NCI-H345 treated with DMSO at 0.1 percent for 48 hours (cell line): ENCODE data around the gene TRPV2.
"Not testable (repeated sequence)": the region's sequence is repeated elsewhere in the genome, so short reads cannot be mapped to it uniquely, and the experiment has no call there.

Experiments
- DNase-seq: peaks from one replicate; lab custom pipeline; 2025; ENCODE audit not compliant: unreplicated experiment; lab: John Stamatoyannopoulos, UW

The TRPV2 gene, protein sequence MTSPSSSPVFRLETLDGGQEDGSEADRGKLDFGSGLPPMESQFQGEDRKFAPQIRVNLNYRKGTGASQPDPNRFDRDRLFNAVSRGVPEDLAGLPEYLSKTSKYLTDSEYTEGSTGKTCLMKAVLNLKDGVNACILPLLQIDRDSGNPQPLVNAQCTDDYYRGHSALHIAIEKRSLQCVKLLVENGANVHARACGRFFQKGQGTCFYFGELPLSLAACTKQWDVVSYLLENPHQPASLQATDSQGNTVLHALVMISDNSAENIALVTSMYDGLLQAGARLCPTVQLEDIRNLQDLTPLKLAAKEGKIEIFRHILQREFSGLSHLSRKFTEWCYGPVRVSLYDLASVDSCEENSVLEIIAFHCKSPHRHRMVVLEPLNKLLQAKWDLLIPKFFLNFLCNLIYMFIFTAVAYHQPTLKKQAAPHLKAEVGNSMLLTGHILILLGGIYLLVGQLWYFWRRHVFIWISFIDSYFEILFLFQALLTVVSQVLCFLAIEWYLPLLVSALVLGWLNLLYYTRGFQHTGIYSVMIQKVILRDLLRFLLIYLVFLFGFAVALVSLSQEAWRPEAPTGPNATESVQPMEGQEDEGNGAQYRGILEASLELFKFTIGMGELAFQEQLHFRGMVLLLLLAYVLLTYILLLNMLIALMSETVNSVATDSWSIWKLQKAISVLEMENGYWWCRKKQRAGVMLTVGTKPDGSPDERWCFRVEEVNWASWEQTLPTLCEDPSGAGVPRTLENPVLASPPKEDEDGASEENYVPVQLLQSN

GRCh38 chr17:16415031-16415924 is at the start of gene TRPV2:
Gene TRPV2, plus strand, starts transcription at chr17:16415571. Its CDS starts 2,098 bp downstream, at chr17:16417669.
- DNase-seq: no peak

DNA sequence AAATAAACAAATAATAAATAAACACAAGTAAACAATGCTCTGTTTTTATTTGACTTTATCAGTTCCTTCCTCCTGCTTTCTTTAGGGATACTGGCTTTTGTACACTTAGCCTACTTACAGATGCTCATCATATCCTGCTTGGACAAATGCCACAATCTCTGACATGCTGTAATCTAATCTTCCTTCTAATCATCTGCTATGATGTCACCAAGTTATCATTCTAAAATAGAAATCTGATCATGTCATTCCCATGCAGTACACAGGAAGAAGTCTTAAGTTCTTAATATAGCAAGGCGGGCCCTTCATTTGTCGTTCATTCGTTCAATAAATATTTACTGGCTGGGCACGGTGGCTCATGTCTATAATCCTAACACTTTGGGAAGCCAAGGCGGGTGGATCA is 43.6 kb upstream of the TRPV2 start:
- no peak for DNase-seq

DNA sequence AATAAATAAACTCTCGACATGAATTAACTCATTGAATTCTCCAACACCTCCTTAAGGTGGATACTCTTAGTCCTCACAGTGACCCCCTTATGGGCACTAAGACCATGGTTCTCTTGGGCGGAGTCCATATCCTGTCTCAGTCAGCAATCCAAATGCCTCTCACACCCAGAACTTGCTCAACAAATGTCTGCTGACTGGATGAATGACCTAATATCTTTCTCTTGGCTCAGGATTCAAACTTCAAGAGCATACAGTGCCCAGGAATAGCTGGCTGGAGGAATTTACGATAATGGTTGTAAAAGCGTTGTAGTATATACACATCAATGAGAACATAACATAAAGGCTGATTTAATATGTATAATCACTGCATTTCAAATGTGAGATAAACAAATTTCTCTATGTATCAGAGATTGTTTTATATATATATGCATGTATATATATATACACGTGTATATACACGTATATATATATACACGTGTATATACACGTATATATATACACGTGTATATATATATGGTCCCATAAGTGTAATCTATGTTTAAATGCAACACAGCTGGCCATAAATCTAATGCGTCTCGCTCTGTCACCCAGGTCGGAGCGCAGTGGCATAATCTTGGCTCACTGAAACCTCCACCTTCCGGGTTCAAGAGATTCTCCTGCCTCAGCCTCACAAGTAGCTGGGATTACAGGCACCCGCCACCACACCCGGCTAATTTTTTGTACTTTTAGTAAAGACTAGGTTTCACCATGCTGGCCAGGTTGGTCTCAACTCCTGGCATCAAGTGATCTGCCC is 41.0 kb upstream of the TRPV2 start:
- no peak for DNase-seq

GRCh38 chr17:16377941-16378341 is 37.4 kb upstream of the TRPV2 start:
- DNase-seq: no peak

DNA sequence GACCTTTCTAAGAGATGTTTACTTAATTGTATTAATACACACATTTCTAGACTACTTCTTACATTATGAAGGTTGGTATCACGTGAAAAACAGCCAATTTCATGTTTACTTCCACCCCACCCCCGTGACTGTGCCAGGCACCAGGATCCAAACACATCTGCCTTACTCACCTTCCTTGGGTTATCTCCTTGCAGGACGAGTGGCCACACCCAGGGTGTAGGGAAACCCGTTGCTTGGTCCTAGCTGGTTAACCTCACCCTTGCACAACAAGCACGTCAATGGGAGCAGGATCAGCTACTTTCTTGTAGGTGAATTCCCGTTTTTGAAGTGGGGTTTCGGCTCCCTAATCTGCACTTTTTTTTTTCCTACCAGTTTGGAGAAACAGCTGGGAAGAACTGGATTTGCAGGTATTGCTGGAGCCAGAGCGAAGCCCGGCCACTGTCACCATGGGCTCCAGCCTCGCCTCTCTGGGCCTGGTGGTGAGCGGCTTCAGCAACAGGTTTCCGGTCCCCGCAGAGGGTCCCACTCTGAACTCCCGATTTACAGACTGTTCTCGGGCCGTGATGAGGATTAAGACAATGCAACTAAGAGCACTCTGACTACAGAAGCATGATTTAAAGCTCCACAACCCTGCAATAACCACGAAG is 36.6 kb upstream of the TRPV2 start:
- DNase-seq: no peak

GRCh38 chr17:16379654-16380053 is 35.7 kb upstream of the TRPV2 start:
- no peak for DNase-seq

DNA sequence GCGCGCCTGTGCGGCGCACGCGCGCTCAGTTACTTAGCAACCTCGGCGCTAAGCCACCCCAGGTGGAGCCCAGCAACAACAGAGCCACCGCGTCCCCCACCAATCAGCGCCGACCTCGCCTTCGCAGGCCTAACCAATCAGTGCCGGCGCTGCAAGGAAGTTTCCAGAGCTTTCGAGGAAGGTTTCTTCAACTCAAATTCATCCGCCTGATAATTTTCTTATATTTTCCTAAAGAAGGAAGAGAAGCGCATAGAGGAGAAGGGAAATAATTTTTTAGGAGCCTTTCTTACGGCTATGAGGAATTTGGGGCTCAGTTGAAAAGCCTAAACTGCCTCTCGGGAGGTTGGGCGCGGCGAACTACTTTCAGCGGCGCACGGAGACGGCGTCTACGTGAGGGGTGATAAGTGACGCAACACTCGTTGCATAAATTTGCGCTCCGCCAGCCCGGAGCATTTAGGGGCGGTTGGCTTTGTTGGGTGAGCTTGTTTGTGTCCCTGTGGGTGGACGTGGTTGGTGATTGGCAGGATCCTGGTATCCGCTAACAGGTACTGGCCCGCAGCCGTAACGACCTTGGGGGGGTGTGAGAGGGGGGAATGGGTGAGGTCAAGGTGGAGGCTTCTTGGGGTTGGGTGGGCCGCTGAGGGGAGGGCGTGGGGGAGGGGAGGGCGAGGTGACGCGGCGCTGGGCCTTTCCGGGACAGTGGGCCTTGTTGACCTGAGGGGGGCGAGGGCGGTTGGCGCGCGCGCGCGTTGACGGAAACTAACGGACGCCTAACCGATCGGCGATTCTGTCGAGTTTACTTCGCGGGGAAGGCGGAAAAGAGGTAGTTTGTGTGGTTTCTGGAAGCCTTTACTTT is 34.5 kb upstream of the TRPV2 start, which contains the start of gene UBB:
TSS of gene UBB (plus strand) at position 452 of the 856 bp plus-strand sequence. CDS start 817 bp downstream, outside the sequence.
- DNase-seq: peak; percentile 86

DNA sequence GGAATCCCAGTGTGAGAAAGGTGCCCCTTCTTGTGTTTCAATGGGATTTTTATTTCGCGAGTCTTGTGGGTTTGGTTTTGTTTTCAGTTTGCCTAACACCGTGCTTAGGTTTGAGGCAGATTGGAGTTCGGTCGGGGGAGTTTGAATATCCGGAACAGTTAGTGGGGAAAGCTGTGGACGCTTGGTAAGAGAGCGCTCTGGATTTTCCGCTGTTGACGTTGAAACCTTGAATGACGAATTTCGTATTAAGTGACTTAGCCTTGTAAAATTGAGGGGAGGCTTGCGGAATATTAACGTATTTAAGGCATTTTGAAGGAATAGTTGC is 33.9 kb upstream of the TRPV2 start:
- no peak for DNase-seq

DNA sequence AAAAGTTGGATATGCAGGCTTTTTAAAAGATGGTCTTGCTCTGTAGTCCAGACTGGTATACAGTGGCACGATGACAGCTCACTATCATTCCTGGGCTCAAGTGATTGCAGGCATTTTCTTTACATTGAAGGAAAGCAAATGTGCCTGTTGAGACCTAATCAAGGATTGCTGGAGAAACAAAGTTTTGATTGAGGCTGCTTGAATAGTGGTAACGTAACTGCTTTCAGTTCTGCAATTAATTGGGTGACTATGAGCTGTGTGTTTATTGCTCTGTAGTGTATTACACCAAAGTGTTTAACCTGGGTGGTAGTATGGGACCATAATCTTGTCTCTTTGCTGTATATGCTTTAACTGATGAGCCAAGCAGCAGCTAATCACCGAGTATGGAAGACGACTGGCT is 32.2 kb upstream of the TRPV2 start:
- DNase-seq: no peak

- DNase-seq: no peak
Measured at GRCh38 chr17:16383772-16384287, 31.5 kb upstream of the TRPV2 start.

DNA sequence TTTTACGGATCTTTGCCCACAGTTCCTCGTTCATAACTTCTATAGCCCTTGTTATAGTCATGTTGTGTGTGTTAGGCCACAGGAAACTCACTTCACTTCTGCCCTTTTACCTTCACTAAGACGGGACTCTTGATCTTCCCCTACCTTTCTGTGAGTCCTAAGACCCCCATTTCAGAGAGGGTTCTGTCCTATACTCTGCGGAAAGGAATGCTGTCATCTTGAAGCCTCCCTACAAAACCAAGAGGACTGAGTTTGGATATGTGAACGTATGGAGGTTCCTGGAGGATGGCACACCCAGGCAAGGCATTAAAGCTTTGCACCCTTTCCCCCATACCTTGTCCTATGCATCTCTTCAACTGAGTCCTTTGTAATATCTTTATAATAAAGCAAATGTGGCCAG is 30.8 kb upstream of the TRPV2 start:
- DNase-seq: no peak

- DNase-seq: not testable (repeated sequence)
Measured at GRCh38 chr17:16386126-16386507, 29.3 kb upstream of the TRPV2 start.

DNA sequence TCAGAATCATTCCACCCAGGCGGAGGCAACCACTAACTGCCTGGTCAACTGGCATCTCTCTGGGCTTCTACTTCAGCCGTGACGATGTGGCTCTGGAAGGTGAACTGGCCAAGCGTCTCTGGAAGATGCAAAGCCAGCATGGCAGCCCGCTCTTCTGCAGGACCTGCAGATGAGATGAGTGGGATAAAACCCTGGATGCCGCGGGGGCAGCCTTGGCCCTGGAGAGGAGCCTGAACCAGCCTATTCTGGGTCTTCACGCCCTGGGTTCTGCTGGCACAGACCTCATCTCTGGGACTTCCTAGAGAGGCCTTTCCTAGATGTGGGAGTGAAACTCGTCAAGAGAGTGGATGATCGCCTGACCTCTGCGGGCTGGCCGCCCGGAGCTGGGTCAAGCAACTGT is 23.9 kb upstream of the TRPV2 start:
- DNase-seq: no peak

DNA sequence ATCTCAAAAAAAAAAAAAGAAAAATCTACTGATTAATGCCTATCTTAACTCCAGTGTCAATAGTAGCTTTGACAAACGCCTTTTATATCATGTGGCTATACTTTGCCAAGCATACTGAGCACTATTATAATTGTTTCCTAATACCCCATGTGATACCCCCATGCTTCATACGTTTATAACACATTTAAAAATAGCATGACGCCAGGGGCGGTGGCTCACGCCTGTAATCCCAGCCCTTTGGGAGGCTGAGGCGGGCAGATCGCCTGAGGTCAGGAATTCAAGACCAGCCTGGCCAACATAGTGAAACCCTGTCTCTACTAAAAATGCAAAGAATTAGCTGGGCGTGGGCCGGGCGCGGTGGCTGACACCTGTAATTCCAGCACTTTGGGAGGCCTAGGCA is 22.9 kb upstream of the TRPV2 start:
- not testable (repeated sequence) for DNase-seq

DNA sequence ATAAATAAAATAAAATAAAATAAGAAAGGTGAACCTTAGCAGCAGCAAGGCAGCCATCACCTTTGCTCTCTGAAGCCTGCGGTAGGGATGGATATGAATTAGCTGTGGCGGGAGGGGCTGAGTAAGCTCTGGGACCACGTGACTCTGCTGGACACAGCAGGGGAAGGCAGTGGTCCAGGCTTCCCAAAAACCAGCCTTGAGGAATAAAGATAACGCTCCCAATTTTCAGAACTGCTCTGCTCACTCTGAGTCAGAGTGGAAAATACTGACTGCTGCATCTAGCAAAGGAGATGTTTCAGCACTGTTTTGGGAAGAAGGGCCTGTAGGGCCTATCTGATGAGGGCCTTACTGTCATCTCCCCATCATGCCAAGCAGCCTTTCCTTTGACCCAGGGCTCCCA is 19.5 kb upstream of the TRPV2 start:
- DNase-seq: not testable (repeated sequence)

GRCh38 chr17:16396693-16397092 is 18.7 kb upstream of the TRPV2 start:
- not testable (repeated sequence) for DNase-seq

- no peak for DNase-seq
Measured at GRCh38 chr17:16398270-16399267, 16.8 kb upstream of the TRPV2 start.

DNA sequence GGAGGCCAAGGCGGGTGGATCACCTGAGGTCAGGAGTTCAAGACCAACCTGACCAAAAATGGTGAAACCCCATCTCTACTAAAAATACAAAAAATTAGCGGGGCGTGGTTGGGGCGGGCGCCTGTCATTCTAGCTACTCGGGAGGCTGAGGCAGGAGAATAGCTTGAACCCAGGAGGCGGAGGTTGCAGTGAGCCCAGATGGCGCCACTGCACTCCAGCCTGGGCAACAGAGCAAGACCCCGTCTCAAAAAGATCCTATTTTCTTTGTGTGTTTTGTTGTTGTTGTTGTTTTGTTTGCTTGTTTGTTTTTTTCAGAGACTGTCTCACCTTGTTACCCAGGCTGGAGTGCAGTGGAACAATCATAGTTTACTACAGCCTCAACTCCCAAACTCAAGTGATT is 11.5 kb upstream of the TRPV2 start:
- not testable (repeated sequence) for DNase-seq
